ENCODE measurements around the gene HIVEP3.

HIVEP3 gene

DNA sequence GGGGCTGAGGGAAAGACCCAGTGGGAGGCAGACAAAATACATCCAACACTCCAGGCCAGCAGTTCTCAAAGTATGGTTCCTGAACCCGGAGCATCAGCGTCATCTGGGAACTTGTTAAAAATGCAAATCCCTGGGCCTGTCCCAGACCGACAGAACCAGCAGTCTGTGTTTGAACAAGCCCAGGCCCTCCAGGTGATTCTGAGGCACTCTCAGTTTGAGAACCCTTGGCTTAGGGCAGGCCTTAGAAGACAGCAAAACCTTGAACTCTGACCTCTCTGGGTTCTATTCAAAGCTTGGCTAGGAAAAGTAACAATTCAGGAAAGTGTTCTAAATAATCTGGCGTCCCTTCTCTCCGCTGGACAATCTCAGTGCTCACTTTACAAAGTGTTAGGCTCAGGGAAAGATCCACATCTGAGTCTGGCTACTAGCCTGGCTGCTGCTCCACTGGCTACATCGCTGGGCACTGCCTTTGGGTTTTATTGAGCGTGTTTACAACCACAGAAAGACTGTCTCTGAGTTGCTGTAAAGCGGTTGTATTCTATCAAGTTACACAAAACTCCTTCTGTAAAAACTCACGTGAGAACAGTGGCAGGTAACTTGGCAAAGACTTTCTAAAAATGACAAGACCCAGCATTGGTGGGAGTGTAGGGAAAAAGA lies 166.1 kb downstream of the HIVEP3 start (continued):
- TF ChIP-seq, protein P1, sequence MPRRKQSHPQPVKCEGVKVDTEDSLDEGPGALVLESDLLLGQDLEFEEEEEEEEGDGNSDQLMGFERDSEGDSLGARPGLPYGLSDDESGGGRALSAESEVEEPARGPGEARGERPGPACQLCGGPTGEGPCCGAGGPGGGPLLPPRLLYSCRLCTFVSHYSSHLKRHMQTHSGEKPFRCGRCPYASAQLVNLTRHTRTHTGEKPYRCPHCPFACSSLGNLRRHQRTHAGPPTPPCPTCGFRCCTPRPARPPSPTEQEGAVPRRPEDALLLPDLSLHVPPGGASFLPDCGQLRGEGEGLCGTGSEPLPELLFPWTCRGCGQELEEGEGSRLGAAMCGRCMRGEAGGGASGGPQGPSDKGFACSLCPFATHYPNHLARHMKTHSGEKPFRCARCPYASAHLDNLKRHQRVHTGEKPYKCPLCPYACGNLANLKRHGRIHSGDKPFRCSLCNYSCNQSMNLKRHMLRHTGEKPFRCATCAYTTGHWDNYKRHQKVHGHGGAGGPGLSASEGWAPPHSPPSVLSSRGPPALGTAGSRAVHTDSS (tag by site-specific recombination; IDR thresholded peaks at IDR 0.05) = no peak
- no peak for TF ChIP-seq ZNF146 (tag by site-specific recombination; IDR thresholded peaks at IDR 0.05)
- TF ChIP-seq ZNF157 (tag by site-specific recombination; IDR thresholded peaks at IDR 0.05) = no peak
- TF ChIP-seq ZNF292 (tag by site-specific recombination; IDR thresholded peaks at IDR 0.05; ENCODE audit: borderline replicate concordance, low read depth) = no peak

DNA sequence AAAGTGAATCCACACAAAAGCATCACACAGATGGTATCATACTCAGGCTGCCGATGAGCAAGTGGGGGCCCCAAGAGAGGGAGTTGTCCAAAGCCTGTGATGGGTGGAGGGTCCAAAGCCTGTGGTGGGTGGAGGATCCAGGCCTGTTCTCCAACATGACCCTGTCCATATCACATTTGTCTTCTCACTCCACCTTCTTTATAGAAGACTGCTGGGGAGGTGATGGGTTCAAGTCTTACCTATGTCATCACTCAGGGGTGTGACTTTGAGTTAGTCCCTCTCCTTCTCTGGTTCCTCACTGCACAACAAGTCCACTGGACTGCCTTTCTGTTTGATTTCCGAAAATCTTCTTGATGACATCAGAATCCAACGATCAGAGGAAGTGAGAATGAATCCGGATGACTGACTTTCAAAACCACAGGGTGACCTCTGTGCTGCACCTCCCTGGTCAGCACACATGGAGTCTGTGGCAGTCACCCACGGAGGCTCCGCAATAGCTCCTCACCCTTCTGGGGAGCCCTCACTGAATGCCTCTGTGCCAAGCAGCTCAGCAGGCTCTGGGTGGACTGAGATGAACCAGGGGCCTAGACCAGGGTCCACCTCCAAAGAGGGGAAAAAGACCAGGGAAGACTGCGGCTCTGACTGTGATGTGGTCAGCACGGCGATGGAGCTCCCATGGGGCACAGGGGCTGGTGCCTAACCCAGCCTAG lies 166.8 kb downstream of the HIVEP3 start:
- Histone ChIP-seq H3K36me3 (ENCODE audit: control insufficient read depth in 2 of 2, insufficient read depth in 1 of 2, low read length in 2 of 2) (no peaks in the 10 kb centered on the region), H3K27ac (ENCODE audit: extremely low read depth, low read depth, low read length) (no peak overlapping the region), H3K4me1 (ENCODE audit: control insufficient read depth, insufficient read depth, low read length) (no peaks in the 10 kb centered on the region), H3K9me3 (ENCODE audit: control insufficient read depth, insufficient read depth, low read depth, low read length) (no peaks in the 10 kb centered on the region), H3K4me3 (ENCODE audit: low read depth, low read length) (no peak overlapping the region)
- POLR2A ChIA-PET = no interaction called here
- 0 out of 2 replicates have a peak, but pooled peaks have one; percentile 13 for TF ChIP-seq ZIC2 (tag by site-specific recombination; IDR thresholded peaks at IDR 0.05)
- TF ChIP-seq, protein P2, sequence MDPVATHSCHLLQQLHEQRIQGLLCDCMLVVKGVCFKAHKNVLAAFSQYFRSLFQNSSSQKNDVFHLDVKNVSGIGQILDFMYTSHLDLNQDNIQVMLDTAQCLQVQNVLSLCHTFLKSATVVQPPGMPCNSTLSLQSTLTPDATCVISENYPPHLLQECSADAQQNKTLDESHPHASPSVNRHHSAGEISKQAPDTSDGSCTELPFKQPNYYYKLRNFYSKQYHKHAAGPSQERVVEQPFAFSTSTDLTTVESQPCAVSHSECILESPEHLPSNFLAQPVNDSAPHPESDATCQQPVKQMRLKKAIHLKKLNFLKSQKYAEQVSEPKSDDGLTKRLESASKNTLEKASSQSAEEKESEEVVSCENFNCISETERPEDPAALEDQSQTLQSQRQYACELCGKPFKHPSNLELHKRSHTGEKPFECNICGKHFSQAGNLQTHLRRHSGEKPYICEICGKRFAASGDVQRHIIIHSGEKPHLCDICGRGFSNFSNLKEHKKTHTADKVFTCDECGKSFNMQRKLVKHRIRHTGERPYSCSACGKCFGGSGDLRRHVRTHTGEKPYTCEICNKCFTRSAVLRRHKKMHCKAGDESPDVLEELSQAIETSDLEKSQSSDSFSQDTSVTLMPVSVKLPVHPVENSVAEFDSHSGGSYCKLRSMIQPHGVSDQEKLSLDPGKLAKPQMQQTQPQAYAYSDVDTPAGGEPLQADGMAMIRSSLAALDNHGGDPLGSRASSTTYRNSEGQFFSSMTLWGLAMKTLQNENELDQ (tag by site-specific recombination; IDR thresholded peaks at IDR 0.05; ENCODE audit: low read depth) = no peak
- CTCF ChIA-PET = no interaction called here

DNA sequence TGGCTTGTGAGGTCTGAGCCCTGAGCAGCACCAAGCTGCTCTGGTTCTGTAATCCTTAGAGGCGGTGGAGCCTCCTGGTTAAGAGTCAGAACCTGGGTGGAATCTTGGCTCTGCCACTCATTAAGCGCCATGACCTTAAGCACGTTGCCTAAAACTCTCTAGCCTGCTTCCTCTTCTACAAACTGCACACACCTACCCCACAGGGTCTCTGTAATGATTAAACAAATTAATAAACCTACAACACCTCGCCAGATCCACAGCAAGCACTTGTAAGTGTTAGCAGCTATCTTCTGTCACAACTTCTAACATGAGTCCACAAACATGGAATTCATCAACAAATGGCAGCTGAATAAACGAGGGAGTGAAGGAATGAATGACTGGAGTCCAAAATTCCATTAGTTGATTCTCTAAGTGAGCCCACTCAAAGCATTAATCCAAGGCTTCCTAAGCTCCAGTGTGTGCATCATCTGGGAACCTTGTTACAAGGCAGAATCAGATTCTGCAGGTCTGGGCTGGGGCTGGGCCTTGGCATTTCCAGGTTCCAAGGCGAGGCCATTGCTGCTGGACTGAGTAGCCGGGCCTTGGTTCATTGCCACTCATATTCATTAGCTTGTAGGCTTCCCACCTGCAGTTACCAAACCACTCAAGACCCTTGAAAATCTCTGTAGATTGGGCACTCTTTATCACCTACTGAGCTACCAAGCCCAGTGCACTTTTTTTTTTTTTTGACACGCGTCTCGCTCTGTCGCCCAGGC lies 168.6 kb downstream of the HIVEP3 start:
- ChIA-PET CTCF (interaction anchor here (0.9 kb wide), 1 partner anchor 10 kb away, joined by 3 read pairs; no protein-coding TSS in a partner anchor), POLR2A (no interaction called here)
- no peak overlapping the region for H3K27ac ChIP-seq (ENCODE audit: extremely low read depth, low read depth, low read length)
- no peak for TF ChIP-seq ZNF830 (tag by site-specific recombination; IDR thresholded peaks at IDR 0.05; ENCODE audit: low read depth)
- no peak for TF ChIP-seq HOXA7 (CRISPR knock-in tag; IDR thresholded peaks at IDR 0.05; ENCODE audit: borderline replicate concordance)
- TF ChIP-seq ZNF19 (tag by site-specific recombination; IDR thresholded peaks at IDR 0.05; ENCODE audit: low read depth) = no peak
- no peak for TF ChIP-seq ZNF785 (tag by site-specific recombination; IDR thresholded peaks at IDR 0.05)
- TF ChIP-seq, protein P3, sequence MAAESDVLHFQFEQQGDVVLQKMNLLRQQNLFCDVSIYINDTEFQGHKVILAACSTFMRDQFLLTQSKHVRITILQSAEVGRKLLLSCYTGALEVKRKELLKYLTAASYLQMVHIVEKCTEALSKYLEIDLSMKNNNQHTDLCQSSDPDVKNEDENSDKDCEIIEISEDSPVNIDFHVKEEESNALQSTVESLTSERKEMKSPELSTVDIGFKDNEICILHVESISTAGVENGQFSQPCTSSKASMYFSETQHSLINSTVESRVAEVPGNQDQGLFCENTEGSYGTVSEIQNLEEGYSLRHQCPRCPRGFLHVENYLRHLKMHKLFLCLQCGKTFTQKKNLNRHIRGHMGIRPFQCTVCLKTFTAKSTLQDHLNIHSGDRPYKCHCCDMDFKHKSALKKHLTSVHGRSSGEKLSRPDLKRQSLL (tag by site-specific recombination; IDR thresholded peaks at IDR 0.05) = no peak
- TF ChIP-seq, protein P4, sequence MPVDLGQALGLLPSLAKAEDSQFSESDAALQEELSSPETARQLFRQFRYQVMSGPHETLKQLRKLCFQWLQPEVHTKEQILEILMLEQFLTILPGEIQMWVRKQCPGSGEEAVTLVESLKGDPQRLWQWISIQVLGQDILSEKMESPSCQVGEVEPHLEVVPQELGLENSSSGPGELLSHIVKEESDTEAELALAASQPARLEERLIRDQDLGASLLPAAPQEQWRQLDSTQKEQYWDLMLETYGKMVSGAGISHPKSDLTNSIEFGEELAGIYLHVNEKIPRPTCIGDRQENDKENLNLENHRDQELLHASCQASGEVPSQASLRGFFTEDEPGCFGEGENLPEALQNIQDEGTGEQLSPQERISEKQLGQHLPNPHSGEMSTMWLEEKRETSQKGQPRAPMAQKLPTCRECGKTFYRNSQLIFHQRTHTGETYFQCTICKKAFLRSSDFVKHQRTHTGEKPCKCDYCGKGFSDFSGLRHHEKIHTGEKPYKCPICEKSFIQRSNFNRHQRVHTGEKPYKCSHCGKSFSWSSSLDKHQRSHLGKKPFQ (tag by site-specific recombination; IDR thresholded peaks at IDR 0.05) = no peak
- no peak for TF ChIP-seq ZNF16 (tag by site-specific recombination; IDR thresholded peaks at IDR 0.05; ENCODE audit: low read depth)
- no peak for TF ChIP-seq ZNF146 (tag by site-specific recombination; IDR thresholded peaks at IDR 0.05)
- TF ChIP-seq ZNF324 (tag by site-specific recombination; IDR thresholded peaks at IDR 0.05) = no peak
- TF ChIP-seq, protein P1 (tag by site-specific recombination; IDR thresholded peaks at IDR 0.05) = no peak
- no peak for TF ChIP-seq ZBTB8A (tag by site-specific recombination; IDR thresholded peaks at IDR 0.05)
- TF ChIP-seq, protein P5, sequence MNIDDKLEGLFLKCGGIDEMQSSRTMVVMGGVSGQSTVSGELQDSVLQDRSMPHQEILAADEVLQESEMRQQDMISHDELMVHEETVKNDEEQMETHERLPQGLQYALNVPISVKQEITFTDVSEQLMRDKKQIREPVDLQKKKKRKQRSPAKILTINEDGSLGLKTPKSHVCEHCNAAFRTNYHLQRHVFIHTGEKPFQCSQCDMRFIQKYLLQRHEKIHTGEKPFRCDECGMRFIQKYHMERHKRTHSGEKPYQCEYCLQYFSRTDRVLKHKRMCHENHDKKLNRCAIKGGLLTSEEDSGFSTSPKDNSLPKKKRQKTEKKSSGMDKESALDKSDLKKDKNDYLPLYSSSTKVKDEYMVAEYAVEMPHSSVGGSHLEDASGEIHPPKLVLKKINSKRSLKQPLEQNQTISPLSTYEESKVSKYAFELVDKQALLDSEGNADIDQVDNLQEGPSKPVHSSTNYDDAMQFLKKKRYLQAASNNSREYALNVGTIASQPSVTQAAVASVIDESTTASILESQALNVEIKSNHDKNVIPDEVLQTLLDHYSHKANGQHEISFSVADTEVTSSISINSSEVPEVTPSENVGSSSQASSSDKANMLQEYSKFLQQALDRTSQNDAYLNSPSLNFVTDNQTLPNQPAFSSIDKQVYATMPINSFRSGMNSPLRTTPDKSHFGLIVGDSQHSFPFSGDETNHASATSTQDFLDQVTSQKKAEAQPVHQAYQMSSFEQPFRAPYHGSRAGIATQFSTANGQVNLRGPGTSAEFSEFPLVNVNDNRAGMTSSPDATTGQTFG (tag by site-specific recombination; IDR thresholded peaks at IDR 0.05; ENCODE audit: borderline replicate concordance) = no peak
- H3K9me3 ChIP-seq (ENCODE audit: control insufficient read depth, insufficient read depth, low read depth, low read length) = no peaks in the 10 kb centered on the region
- H3K4me1 ChIP-seq (ENCODE audit: control insufficient read depth, insufficient read depth, low read length) = no peaks in the 10 kb centered on the region
- no peaks in the 10 kb centered on the region for H3K36me3 ChIP-seq (ENCODE audit: control insufficient read depth in 2 of 2, insufficient read depth in 1 of 2, low read length in 2 of 2)
- no peak overlapping the region for H3K4me3 ChIP-seq (ENCODE audit: low read depth, low read length)

All from HEK293 (cell line).